Rectal smooth muscle tissue (tissue), 1 donor: ENCODE results near the gene CSTF3.

ENCODE experiments used
- H3K27ac ChIP-seq: one replicate; pipeline ENCODE4 v1.7.0; 2013; ENCODE audit warnings: low read depth, low read length, inconsistent platforms
- H3K27me3 ChIP-seq: one replicate; pipeline ENCODE4 v1.7.0; 2013; ENCODE audit warnings: low read length; ENCODE audit not compliant: control insufficient read depth, insufficient read depth
- H3K36me3 ChIP-seq: one replicate; pipeline ENCODE4 v1.7.0; 2013; ENCODE audit warnings: low read length; ENCODE audit not compliant: control insufficient read depth, insufficient read depth
- H3K4me1 ChIP-seq: one replicate; pipeline ENCODE4 v1.7.0; 2013; ENCODE audit warnings: low read length; ENCODE audit not compliant: control insufficient read depth, insufficient read depth
- H3K4me3 ChIP-seq: one replicate; pipeline ENCODE4 v1.7.0; 2013; ENCODE audit warnings: low read length
- H3K9ac ChIP-seq: one replicate; pipeline ENCODE4 v1.7.0; 2013; ENCODE audit warnings: low read length

CSTF3 gene

GRCh38 chr11:33110083-33110482 is 51.2 kb downstream of the CSTF3 start:
- H3K4me1 ChIP-seq: no peaks in the 10 kb centered on the region
- no peak overlapping the region for H3K4me3 ChIP-seq
- H3K27ac ChIP-seq: no peak overlapping the region
- H3K27me3 ChIP-seq: no peaks in the 10 kb centered on the region
- H3K9ac ChIP-seq: no peak overlapping the region
- H3K36me3 ChIP-seq: no peaks in the 10 kb centered on the region

GRCh38 chr11:33109294-33109895 is 51.9 kb downstream of the CSTF3 start:
- Histone ChIP-seq H3K27me3 (no peaks in the 10 kb centered on the region), H3K9ac (no peak overlapping the region), H3K4me3 (no peak overlapping the region), H3K27ac (no peak overlapping the region), H3K4me1 (no peaks in the 10 kb centered on the region), H3K36me3 (no peaks in the 10 kb centered on the region)

GRCh38 chr11:33103836-33104235 is 57.4 kb downstream of the CSTF3 start:
- no peaks in the 10 kb centered on the region for H3K4me1 ChIP-seq
- peaks cover 3% of the 10 kb centered on the region for H3K36me3 ChIP-seq
- no peak overlapping the region for H3K27ac ChIP-seq
- H3K27me3 ChIP-seq: no peaks in the 10 kb centered on the region
- H3K4me3 ChIP-seq: no peak overlapping the region
- no peak overlapping the region for H3K9ac ChIP-seq

- Histone ChIP-seq H3K9ac (no peak overlapping the region), H3K27me3 (no peaks in the 10 kb centered on the region), H3K4me1 (no peaks in the 10 kb centered on the region), H3K4me3 (no peak overlapping the region), H3K27ac (no peak overlapping the region), H3K36me3 (peaks cover 2% of the 10 kb centered on the region)
These were observed 67.1 kb downstream of the CSTF3 start for GRCh38 chr11:33094157-33094556.

GRCh38 chr11:33089776-33090175 is 71.5 kb downstream of the CSTF3 start:
- Histone ChIP-seq H3K9ac (no peak overlapping the region), H3K4me3 (no peak overlapping the region), H3K4me1 (no peaks in the 10 kb centered on the region), H3K27me3 (no peaks in the 10 kb centered on the region), H3K27ac (no peak overlapping the region), H3K36me3 (no peaks in the 10 kb centered on the region)

GRCh38 chr11:33086017-33086416 is 75.3 kb downstream of the CSTF3 start:
- Histone ChIP-seq H3K27ac (no peak overlapping the region), H3K9ac (no peak overlapping the region), H3K36me3 (peaks cover 4% of the 10 kb centered on the region), H3K4me3 (no peak overlapping the region), H3K27me3 (no peaks in the 10 kb centered on the region), H3K4me1 (no peaks in the 10 kb centered on the region)

GRCh38 chr11:33083918-33084317 is 77.4 kb downstream of the CSTF3 start:
- Histone ChIP-seq H3K4me3 (no peak overlapping the region), H3K27me3 (no peaks in the 10 kb centered on the region), H3K9ac (no peak overlapping the region), H3K4me1 (no peaks in the 10 kb centered on the region), H3K36me3 (peaks cover 4% of the 10 kb centered on the region), H3K27ac (no peak overlapping the region)

GRCh38 chr11:33072465-33072864 is 88.8 kb downstream of the CSTF3 start:
- Histone ChIP-seq H3K9ac (no peak overlapping the region), H3K27me3 (no peaks in the 10 kb centered on the region), H3K36me3 (peaks cover 25% of the 10 kb centered on the region), H3K4me1 (no peaks in the 10 kb centered on the region), H3K27ac (no peak overlapping the region), H3K4me3 (no peak overlapping the region)

- no peak overlapping the region for H3K9ac ChIP-seq
- peaks cover 11% of the 10 kb centered on the region for H3K4me1 ChIP-seq
- no peak overlapping the region for H3K4me3 ChIP-seq
- no peaks in the 10 kb centered on the region for H3K27me3 ChIP-seq
- no peak overlapping the region for H3K27ac ChIP-seq
- peaks cover 27% of the 10 kb centered on the region for H3K36me3 ChIP-seq
These were observed 92.5 kb downstream of the CSTF3 start for GRCh38 chr11:33068611-33069340.

GRCh38 chr11:33067294-33067693 is 94.0 kb downstream of the CSTF3 start:
- no peaks in the 10 kb centered on the region for H3K27me3 ChIP-seq
- no peak overlapping the region for H3K4me3 ChIP-seq
- no peak overlapping the region for H3K27ac ChIP-seq
- peaks cover 24% of the 10 kb centered on the region for H3K4me1 ChIP-seq
- H3K36me3 ChIP-seq: peaks cover 24% of the 10 kb centered on the region
- H3K9ac ChIP-seq: no peak overlapping the region

GRCh38 chr11:33065445-33066178 is 95.7 kb downstream of the CSTF3 start:
- H3K9ac ChIP-seq: no peak overlapping the region
- peaks cover 21% of the 10 kb centered on the region for H3K36me3 ChIP-seq
- H3K4me3 ChIP-seq: no peak overlapping the region
- no peak overlapping the region for H3K27ac ChIP-seq
- H3K27me3 ChIP-seq: no peaks in the 10 kb centered on the region
- peaks cover 34% of the 10 kb centered on the region for H3K4me1 ChIP-seq

- Histone ChIP-seq H3K27me3 (no peaks in the 10 kb centered on the region), H3K36me3 (peaks cover 22% of the 10 kb centered on the region), H3K9ac (no peak overlapping the region), H3K4me1 (peaks cover 37% of the 10 kb centered on the region), H3K27ac (peak overlapping the region; percentile 81), H3K4me3 (no peak overlapping the region)
These were observed 96.4 kb downstream of the CSTF3 start for GRCh38 chr11:33064866-33065265.
